SK-N-SH (cell line): ENCODE results near the gene CTAG1A. TPM values are rescaled to one million over a fixed set of nuclear protein-coding genes. Genes with fewer than 3 reads are reported as not detected.

Experiments used
- CTCF ChIA-PET: fragments of 300-600, 350-600 bp; formaldehyde crosslinking; extraction: SDS; loops from one replicate; lab custom pipeline; 2021; lab: Yijun Ruan, JAX
- POLR2A ChIA-PET: fragments of 350-600 bp; sonication (Branson Sonifier 250); formaldehyde crosslinking; extraction: SDS; loops from one replicate; lab custom pipeline; 2020; ENCODE audit warnings: antibody characterized with exemption, inconsistent platforms; lab: Yijun Ruan, JAX
- DNase-seq: peaks from one replicate; pipeline ENCODE4 v3.0.0; 2012
- H2AFZ ChIP-seq: fragments of 200-600 bp; sonication (generic); 2 replicates; pipeline ENCODE4 v1.8.1; 2016; ENCODE audit warnings: antibody characterized with exemption, mild to moderate bottlenecking, low read depth
- H3F3A ChIP-seq: fragments of 200-600 bp; sonication (generic); replicated peaks from 2 replicates; pipeline ENCODE3; 2016; ENCODE audit warnings: antibody characterized with exemption, mild to moderate bottlenecking; ENCODE audit not compliant: insufficient read depth
- H3K27ac ChIP-seq, 2 experiments: fragments of 200-500 bp in 1 of 2; fragments of 200-600 bp in 1 of 2; sonication (Bioruptor generic) in 1 of 2; sonication (generic), shearing (Covaris generic) in 1 of 2; 2 replicates each; pipeline versions ENCODE4 v1.5.1 to v1.6.1; 2014 to 2016; ENCODE audit warnings: low read depth in 2 of 2, inconsistent platforms in 1 of 2, low read length in 1 of 2, mild to moderate bottlenecking in 1 of 2, mixed read lengths in 1 of 2
- H3K27me3 ChIP-seq: fragments of 200-600 bp; sonication (generic), shearing (Covaris generic); 2 replicates; pipeline ENCODE4 v1.6.1; 2016; ENCODE audit warnings: mixed run types; ENCODE audit not compliant: insufficient read depth
- H3K36me3 ChIP-seq, 2 experiments: fragments of 200-500 bp in 1 of 2; fragments of 200-600 bp in 1 of 2; sonication (Bioruptor generic) in 1 of 2; sonication (generic) in 1 of 2; replicated peaks in 1 of 2; 2 replicates each; pipeline versions ENCODE3 to v1.5.1; 2014 to 2016; ENCODE audit warnings: low read length in 1 of 2, mild to moderate bottlenecking in 1 of 2; ENCODE audit not compliant: insufficient read depth in 2 of 2, control insufficient read depth in 1 of 2
- H3K4me1 ChIP-seq, 2 experiments: fragments of 200-500 bp in 1 of 2; fragments of 200-600 bp in 1 of 2; sonication (Bioruptor generic) in 1 of 2; sonication (generic), shearing (Covaris generic) in 1 of 2; 2 replicates each; pipeline versions ENCODE4 v1.5.1 to v1.6.1; 2014 to 2016; ENCODE audit warnings: low read depth in 1 of 2, low read length in 1 of 2, mixed run types in 1 of 2; ENCODE audit not compliant: insufficient read depth in 2 of 2, control insufficient read depth in 1 of 2
- H3K4me2 ChIP-seq: fragments of 200-600 bp; sonication (generic), shearing (Covaris generic); 2 replicates; pipeline ENCODE4 v1.6.1; 2017; ENCODE audit warnings: mixed run types
- H3K4me3 ChIP-seq, 2 experiments: fragments of 200-500 bp in 1 of 2; fragments of 200-600 bp in 1 of 2; sonication (Bioruptor generic) in 1 of 2; sonication (generic), shearing (Covaris generic) in 1 of 2; 2 replicates each; pipeline versions ENCODE4 v1.5.1 to v1.8.1; 2014 to 2016; ENCODE audit warnings: low read depth in 2 of 2, inconsistent platforms in 1 of 2, low read length in 1 of 2, mild to moderate bottlenecking in 1 of 2, mixed read lengths in 1 of 2, moderate library complexity in 1 of 2
- H3K79me2 ChIP-seq: fragments of 200-600 bp; sonication (generic); 2 replicates; pipeline ENCODE4 v1.8.1; 2017; ENCODE audit warnings: mild to moderate bottlenecking; ENCODE audit not compliant: insufficient read depth
- H3K9ac ChIP-seq: fragments of 200-600 bp; sonication (generic); 2 replicates; pipeline ENCODE4 v1.6.1; 2017; ENCODE audit warnings: mixed run types
- H3K9me2 ChIP-seq: fragments of 200-600 bp; sonication (generic); 2 replicates; pipeline ENCODE4 v1.6.1; 2017; ENCODE audit warnings: mixed run types
- H3K9me3 ChIP-seq: fragments of 200-600 bp; sonication (generic); 2 replicates; pipeline ENCODE4 v1.6.1; 2017; ENCODE audit warnings: mixed run types, mild to moderate bottlenecking, moderate library complexity
- H4K20me1 ChIP-seq: fragments of 200-600 bp; sonication (generic); 2 replicates; pipeline ENCODE4 v1.6.1; 2017; ENCODE audit warnings: mild to moderate bottlenecking, mixed run types; ENCODE audit not compliant: insufficient read depth
- CTCF ChIP-seq: fragments of 200-600 bp; sonication (generic); IDR thresholded peaks from 2 replicates; pipeline ENCODE4 v1.6.1; 2017; ENCODE audit warnings: antibody characterized with exemption, mild to moderate bottlenecking, moderate library complexity
- EP300 ChIP-seq, 2 experiments: IDR thresholded peaks; 2 replicates each; pipeline versions ENCODE4 v1.4.0 to v1.6.1; 2012; ENCODE audit warnings: borderline replicate concordance in 1 of 2, low read depth in 1 of 2, low read length in 1 of 2
- FOSL2 ChIP-seq: IDR thresholded peaks from 2 replicates; pipeline ENCODE4 v1.4.0; 2012; ENCODE audit warnings: low read depth, mild to moderate bottlenecking, moderate library complexity, borderline replicate concordance
- FOXJ3 ChIP-seq: sonication (generic); formaldehyde crosslinking; IDR thresholded peaks from 2 replicates; pipeline ENCODE4 v1.5.1; 2020; ENCODE audit warnings: mild to moderate bottlenecking, missing genetic modification reagents
- FOXM1 ChIP-seq: IDR thresholded peaks from 2 replicates; pipeline ENCODE4 v1.4.0; 2012; ENCODE audit warnings: low read depth, mild to moderate bottlenecking
- GABPA ChIP-seq: IDR thresholded peaks from 2 replicates; pipeline ENCODE4 v1.4.0; 2012; ENCODE audit warnings: low read depth, mild to moderate bottlenecking
- JUND ChIP-seq: IDR thresholded peaks from 2 replicates; pipeline ENCODE4 v1.4.0; 2012
- MEF2A ChIP-seq: IDR thresholded peaks from 2 replicates; pipeline ENCODE4 v1.4.0; 2012; ENCODE audit warnings: low read depth, borderline replicate concordance
- NFIC ChIP-seq: IDR thresholded peaks from 2 replicates; pipeline ENCODE4 v1.4.0; 2012; ENCODE audit warnings: borderline replicate concordance
- NRF1 ChIP-seq: IDR thresholded peaks from 2 replicates; pipeline ENCODE4 v1.6.1; 2012; ENCODE audit warnings: low read depth, mild to moderate bottlenecking, low read length
- PBX3 ChIP-seq: IDR thresholded peaks from 2 replicates; pipeline ENCODE4; 2012
- POLR2AphosphoS5 ChIP-seq: IDR thresholded peaks from 2 replicates; pipeline ENCODE4 v1.6.1; 2012; ENCODE audit warnings: low read depth, low read length
- RCOR1 ChIP-seq: fragments of 150-350 bp; IDR thresholded peaks from 2 replicates; pipeline ENCODE4 v1.6.1; 2017; ENCODE audit warnings: antibody characterized with exemption, low read length
- REST ChIP-seq: IDR thresholded peaks from 2 replicates; pipeline ENCODE4 v1.6.1; 2012; ENCODE audit warnings: mild to moderate bottlenecking, low read depth, low read length, moderate library complexity
- SIN3A ChIP-seq: IDR thresholded peaks from 2 replicates; pipeline ENCODE4 v1.6.1; 2012; ENCODE audit warnings: low read depth, mild to moderate bottlenecking, low read length, moderate library complexity, borderline replicate concordance
- SMC3 ChIP-seq: IDR thresholded peaks from 2 replicates; pipeline ENCODE4 v1.6.1; 2012; ENCODE audit warnings: low read depth, low read length, improper control_type of control experiment
- TAF1 ChIP-seq: IDR thresholded peaks from 2 replicates; pipeline ENCODE4 v1.6.1; 2012; ENCODE audit warnings: low read depth, mild to moderate bottlenecking, low read length, moderate library complexity, borderline replicate concordance
- TEAD4 ChIP-seq: IDR thresholded peaks from 2 replicates; pipeline ENCODE4 v1.4.0; 2012; ENCODE audit warnings: mild to moderate bottlenecking, borderline replicate concordance; ENCODE audit not compliant: insufficient read depth
- WGBS: methylation state at CpG from one replicate; pipeline ENCODE4 v1.1.6; 2017; ENCODE audit warnings: low lambda C conversion rate; 5-methylcytosine and 5-hydroxymethylcytosine counted together
- polyA plus RNA-seq, 3 experiments: library from polyadenylated mRNA; depleted of rRNA; stranded (reverse); fragments of >200 nt; gene quantifications; 2 replicates each; pipeline ENCODE4 v1.2.3, GENCODE V29; 2012

CTAG1A gene
- polyA plus RNA-seq, 1 of the 3 experiments (the other 2 are of a cell fraction): not detected

- WGBS: 26% methylated on average over 7 of the region's 8 CpGs
- H3K36me3 ChIP-seq: no peaks in the 10 kb centered on the region
- H3K79me2 ChIP-seq: no peaks in the 10 kb centered on the region
- no peaks in the 10 kb centered on the region for H3K9me2 ChIP-seq
- no peaks in the 10 kb centered on the region for H4K20me1 ChIP-seq
- H3K4me2 ChIP-seq: no peak overlapping the region
- no peaks in the 10 kb centered on the region for H3K9me3 ChIP-seq
- ChIA-PET POLR2A (no interaction called here), CTCF (no interaction called here)
- TF ChIP-seq FOXM1: no peak
- no peak for TF ChIP-seq FOXJ3 (CRISPR knock-in tag)
- TF ChIP-seq GABPA: no peak
- no peak for TF ChIP-seq EP300 (IDR thresholded peaks at IDR 0.05; ENCODE audit: borderline replicate concordance in 1 of 2, low read depth in 1 of 2, low read length in 1 of 2)
- no peak for TF ChIP-seq CTCF
- no peak for TF ChIP-seq SIN3A
- no peak for TF ChIP-seq TEAD4
- TF ChIP-seq SMC3: no peak
- no peak for TF ChIP-seq FOSL2
- no peak for TF ChIP-seq POLR2AphosphoS5
- no peak overlapping the region for H3K27ac ChIP-seq
- no peak overlapping the region for H3K9ac ChIP-seq
- DNase-seq: no peak
- peaks cover 24% of the 10 kb centered on the region; the same call in 1 of the 2 replicates for H3K27me3 ChIP-seq
- H2AFZ ChIP-seq: no peak overlapping the region
- peaks cover 0 to 3% of the 10 kb centered on the region in 2 experiments; a peak in 1 of 4 replicates for H3K4me1 ChIP-seq
- no peak overlapping the region for H3K4me3 ChIP-seq
- peaks cover 2% of the 10 kb centered on the region for H3F3A ChIP-seq
These were observed 13.7 kb downstream of the CTAG1A start for GRCh38 chrX:154598656-154599055.

- H3K4me2 ChIP-seq: no peak overlapping the region
- no peak overlapping the region for H3K27ac ChIP-seq
- H3K27me3 ChIP-seq: peaks cover 15% of the 10 kb centered on the region; the same call in 1 of the 2 replicates
- TF ChIP-seq SMC3 (no peak), NRF1 (no peak), GABPA (no peak), TAF1 (no peak), POLR2AphosphoS5 (no peak), EP300 (IDR thresholded peaks at IDR 0.05; ENCODE audit: borderline replicate concordance in 1 of 2, low read depth in 1 of 2, low read length in 1 of 2) (no peak), JUND (no peak), SIN3A (no peak), MEF2A (no peak), PBX3 (no peak), RCOR1 (no peak), REST (no peak), NFIC (no peak), FOSL2 (no peak)
- TF ChIP-seq, all 33 proteins: peak for 0
- H3F3A ChIP-seq: peaks cover 8% of the 10 kb centered on the region
- H3K9me2 ChIP-seq: no peaks in the 10 kb centered on the region
- no peaks in the 10 kb centered on the region for H4K20me1 ChIP-seq
- H3K9me3 ChIP-seq: no peaks in the 10 kb centered on the region
- H3K36me3 ChIP-seq: no peaks in the 10 kb centered on the region
- no peak overlapping the region for H2AFZ ChIP-seq
- H3K4me1 ChIP-seq: peaks cover 0 to 10% of the 10 kb centered on the region in 2 experiments; a peak in 1 of 4 replicates
- no peak overlapping the region for H3K4me3 ChIP-seq
- POLR2A ChIA-PET: no interaction called here
- H3K9ac ChIP-seq: no peak overlapping the region
- CTCF ChIA-PET: interaction anchor here (1.1 kb wide), 1 partner anchor 149 kb away, joined by 3 read pairs; no protein-coding TSS in a partner anchor
- 42% methylated on average over 11 of the region's 14 CpGs for WGBS
- H3K79me2 ChIP-seq: no peaks in the 10 kb centered on the region
- no peak for DNase-seq
These were observed 14.6 kb downstream of the CTAG1A start for GRCh38 chrX:154599531-154599930.
